ENCODE measurements around the gene SEMA3A.

The SEMA3A gene

GRCh38 chr7:84013616-84014240, 180.9 kb downstream of the SEMA3A start:
- Histone ChIP-seq H3K9ac (ENCODE audit: low read length) (no peak overlapping the region), H3F3A (ENCODE audit: insufficient read depth) (no peaks in the 10 kb centered on the region), H3K36me3 (ENCODE audit: low read length) (no peaks in the 10 kb centered on the region), H3K9me2 (replicated peaks; ENCODE audit: insufficient read depth, low read length) (no peaks in the 10 kb centered on the region), H2AFZ (ENCODE audit: low read depth, low read length, severe bottlenecking) (no peak overlapping the region), H3K27ac (ENCODE audit: low read depth, low read length) (no peak overlapping the region), H3K4me3 (ENCODE audit: insufficient read depth, low read length, poor library complexity, severe bottlenecking) (no peak overlapping the region), H3K79me2 (ENCODE audit: insufficient read depth, low read length) (no peaks in the 10 kb centered on the region), H3K4me2 (ENCODE audit: low read depth, low read length, poor library complexity, severe bottlenecking) (no peak overlapping the region), H3K27me3 (ENCODE audit: low read length) (no peaks in the 10 kb centered on the region), H4K20me1 (ENCODE audit: low read depth, low read length) (0 out of 2 replicates have a peak, but pooled peaks cover 2% of the 10 kb centered on the region), H3K9me3 (ENCODE audit: insufficient read depth, low read length) (no peaks in the 10 kb centered on the region)
- no peak for TF ChIP-seq EZH2phosphoT487 (conservative IDR thresholded peaks at IDR 0.05; ENCODE audit: low read length)
- no peak for TF ChIP-seq CTCF (IDR thresholded peaks at IDR 0.05; ENCODE audit: insufficient read depth, low read length, poor library complexity, severe bottlenecking)

- H3K4me2 ChIP-seq (ENCODE audit: low read depth, low read length, poor library complexity, severe bottlenecking), result no peak overlapping the region
- no peak for TF ChIP-seq EZH2phosphoT487 (conservative IDR thresholded peaks at IDR 0.05; ENCODE audit: low read length)
- no peak for TF ChIP-seq CTCF (IDR thresholded peaks at IDR 0.05; ENCODE audit: insufficient read depth, low read length, poor library complexity, severe bottlenecking)
- no peak overlapping the region for H3K9ac ChIP-seq (ENCODE audit: low read length)
- no peaks in the 10 kb centered on the region for H3K36me3 ChIP-seq (ENCODE audit: low read length)
- H3K9me2 ChIP-seq (replicated peaks; ENCODE audit: insufficient read depth, low read length), result no peaks in the 10 kb centered on the region
- no peak overlapping the region for H2AFZ ChIP-seq (ENCODE audit: low read depth, low read length, severe bottlenecking)
- H3K27me3 ChIP-seq (ENCODE audit: low read length), result no peaks in the 10 kb centered on the region
- no peak overlapping the region for H3K27ac ChIP-seq (ENCODE audit: low read depth, low read length)
- no peaks in the 10 kb centered on the region for H3F3A ChIP-seq (ENCODE audit: insufficient read depth)
- H3K4me3 ChIP-seq (ENCODE audit: insufficient read depth, low read length, poor library complexity, severe bottlenecking), result no peak overlapping the region
- no peaks in the 10 kb centered on the region for H3K79me2 ChIP-seq (ENCODE audit: insufficient read depth, low read length)
- H3K9me3 ChIP-seq (ENCODE audit: insufficient read depth, low read length), result no peaks in the 10 kb centered on the region
- H4K20me1 ChIP-seq (ENCODE audit: low read depth, low read length), result 0 out of 2 replicates have a peak, but pooled peaks cover 2% of the 10 kb centered on the region
Observed at GRCh38 chr7:84009782-84010181, 184.8 kb downstream of the SEMA3A start.

DNA sequence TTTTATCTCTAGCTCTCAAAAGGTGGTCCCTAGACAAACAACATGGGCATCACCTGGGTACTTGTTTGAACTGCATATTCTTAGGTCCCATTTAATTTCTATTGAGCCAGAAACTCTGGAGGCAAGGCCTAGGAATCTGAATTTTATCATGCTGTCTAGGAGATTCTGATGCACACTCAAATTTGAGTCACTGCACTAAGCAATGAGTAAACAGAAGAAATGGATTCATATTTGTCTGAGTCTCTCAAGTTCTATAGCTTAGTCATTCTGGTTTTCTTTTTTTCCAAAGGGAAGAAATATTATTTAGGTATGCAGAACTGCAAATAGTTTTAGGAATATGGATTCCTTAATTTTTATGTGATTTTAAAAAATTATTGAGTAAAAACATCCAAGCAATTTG, 185.5 kb downstream of the SEMA3A start:
- no peaks in the 10 kb centered on the region for H3K36me3 ChIP-seq (ENCODE audit: low read length)
- no peak overlapping the region for H3K4me3 ChIP-seq (ENCODE audit: insufficient read depth, low read length, poor library complexity, severe bottlenecking)
- H4K20me1 ChIP-seq (ENCODE audit: low read depth, low read length), result 0 out of 2 replicates have a peak, but pooled peaks cover 2% of the 10 kb centered on the region
- H3K79me2 ChIP-seq (ENCODE audit: insufficient read depth, low read length), result no peaks in the 10 kb centered on the region
- H3K9ac ChIP-seq (ENCODE audit: low read length), result no peak overlapping the region
- H3K27me3 ChIP-seq (ENCODE audit: low read length), result no peaks in the 10 kb centered on the region
- no peak overlapping the region for H3K27ac ChIP-seq (ENCODE audit: low read depth, low read length)
- H3K9me3 ChIP-seq (ENCODE audit: insufficient read depth, low read length), result no peaks in the 10 kb centered on the region
- H3K9me2 ChIP-seq (replicated peaks; ENCODE audit: insufficient read depth, low read length), result no peaks in the 10 kb centered on the region
- H3F3A ChIP-seq (ENCODE audit: insufficient read depth), result no peaks in the 10 kb centered on the region
- no peak for TF ChIP-seq CTCF (IDR thresholded peaks at IDR 0.05; ENCODE audit: insufficient read depth, low read length, poor library complexity, severe bottlenecking)
- TF ChIP-seq EZH2phosphoT487 (conservative IDR thresholded peaks at IDR 0.05; ENCODE audit: low read length), result no peak
- H3K4me2 ChIP-seq (ENCODE audit: low read depth, low read length, poor library complexity, severe bottlenecking), result no peak overlapping the region
- H2AFZ ChIP-seq (ENCODE audit: low read depth, low read length, severe bottlenecking), result no peak overlapping the region

Data from SU-DHL-6 (cell line).